ENCODE results near the gene NACC2. TPM values are rescaled to one million over a fixed set of nuclear protein-coding genes. Genes with fewer than 3 reads are reported as not detected.
"Not testable (repeated sequence)": the region's sequence is repeated elsewhere in the genome, so short reads cannot be mapped to it uniquely, and the experiment has no call there.

Gene NACC2
- total RNA-seq, 1 experiment from 2014 or later = 28.3 TPM

- no peak for DNase-seq (ENCODE audit: low read depth)
Observed at GRCh38 chr9:135982499-135983207, 112.4 kb downstream of the NACC2 start.

GRCh38 chr9:135980926-135981630 lies 114.0 kb downstream of the NACC2 start:
- DNase-seq (ENCODE audit: low read depth) = no peak

DNA sequence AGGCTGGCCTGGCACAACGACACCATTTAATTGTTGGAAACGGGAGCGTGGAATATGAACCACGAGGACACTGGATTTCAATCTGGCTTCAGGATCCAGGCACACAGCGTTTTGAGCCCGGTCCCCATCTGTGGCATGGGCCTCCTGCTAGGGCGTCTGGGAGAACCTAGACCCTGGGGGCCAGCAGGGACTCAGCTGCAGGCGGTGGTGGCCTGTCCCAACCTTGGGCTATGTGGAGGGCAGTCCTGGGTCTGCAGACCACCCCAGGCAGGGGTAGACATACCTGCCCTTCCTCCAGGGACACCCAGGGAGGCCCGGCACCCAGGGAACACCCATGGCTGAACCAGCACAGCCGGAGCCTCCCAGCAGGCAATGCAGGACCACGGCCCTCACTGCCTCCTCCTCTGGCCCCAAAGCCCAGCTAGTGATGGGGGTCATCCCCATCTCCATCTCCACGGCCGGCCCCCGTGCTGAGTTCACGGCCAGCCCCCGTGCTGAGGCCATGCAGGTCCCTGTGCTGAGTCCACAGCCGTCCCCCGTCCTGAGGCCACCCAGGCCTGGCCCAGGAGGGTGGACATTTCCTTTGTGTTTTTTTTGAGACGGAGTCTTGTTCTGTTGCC lies 115.4 kb downstream of the NACC2 start:
- no peak for DNase-seq (ENCODE audit: low read depth)

DNA sequence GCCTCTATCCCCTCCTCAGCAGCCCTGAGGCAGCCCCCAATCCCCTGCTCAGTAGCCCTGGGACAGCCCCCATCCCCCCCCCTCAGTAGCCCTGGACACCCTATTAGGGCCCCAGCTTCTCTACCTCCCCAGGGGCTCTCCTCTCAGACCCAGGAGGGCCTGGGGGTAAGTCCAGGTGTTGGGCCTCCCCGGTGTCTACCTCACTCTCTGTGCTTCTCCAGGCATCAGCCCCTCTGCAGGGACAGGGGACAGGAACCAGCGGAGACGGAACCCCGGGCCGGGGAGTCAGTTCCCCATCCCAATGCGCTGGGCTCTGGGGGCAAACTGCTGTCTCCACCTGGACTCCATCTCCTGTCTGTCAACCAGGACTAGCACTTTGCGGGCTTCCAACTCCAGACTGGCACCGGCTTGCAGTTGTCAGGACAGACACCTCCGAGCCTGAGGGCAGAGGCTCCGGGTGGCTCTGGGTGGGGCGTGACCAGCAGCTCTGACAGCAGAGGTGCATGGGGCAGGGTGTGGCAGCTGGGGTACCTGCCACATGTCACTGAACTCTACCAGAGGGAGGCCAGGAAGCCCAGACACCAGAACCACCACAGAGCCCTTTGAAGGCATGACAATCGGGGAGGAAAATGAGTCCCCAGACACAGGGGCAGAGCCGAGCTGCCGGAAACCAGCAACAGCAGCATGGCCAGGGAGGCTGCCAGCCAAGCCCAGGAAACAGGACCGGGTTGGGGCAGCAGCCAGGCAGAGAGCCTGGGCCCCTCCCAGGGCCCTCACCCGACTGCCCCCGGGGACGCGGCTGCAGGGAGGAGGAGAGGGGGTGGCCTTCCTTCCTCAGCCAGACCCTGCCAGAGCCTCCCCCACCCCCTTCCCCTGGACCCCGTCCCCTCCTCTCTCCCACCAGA lies 116.2 kb downstream of the NACC2 start:
- DNase-seq (ENCODE audit: low read depth) = no peak

DNA sequence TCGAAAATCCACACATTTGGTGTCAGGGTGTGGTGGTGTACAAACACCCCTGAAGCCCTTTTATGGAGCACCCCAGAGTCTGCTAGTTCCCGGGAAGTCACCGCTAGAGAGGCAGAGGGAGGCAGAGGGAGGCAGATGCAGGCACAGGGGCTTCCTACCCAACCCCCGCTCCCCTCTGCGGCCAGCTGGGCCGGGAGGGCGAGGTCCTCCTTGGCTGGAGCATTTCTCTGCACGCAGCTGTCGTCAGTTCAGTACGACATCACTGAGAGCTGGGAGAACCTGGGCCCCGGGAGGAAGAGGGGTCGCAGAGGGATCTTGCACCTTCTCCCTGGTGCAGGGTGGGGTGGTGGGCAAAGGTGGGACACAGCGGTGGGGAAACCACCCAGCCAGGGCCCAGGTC lies 118.1 kb downstream of the NACC2 start:
- no peak for DNase-seq (ENCODE audit: low read depth)

GRCh38 chr9:135976531-135976930 lies 118.6 kb downstream of the NACC2 start:
- no peak for DNase-seq (ENCODE audit: low read depth)

- no peak for DNase-seq (ENCODE audit: low read depth)
Observed at GRCh38 chr9:135975834-135976233, 119.3 kb downstream of the NACC2 start.

DNA sequence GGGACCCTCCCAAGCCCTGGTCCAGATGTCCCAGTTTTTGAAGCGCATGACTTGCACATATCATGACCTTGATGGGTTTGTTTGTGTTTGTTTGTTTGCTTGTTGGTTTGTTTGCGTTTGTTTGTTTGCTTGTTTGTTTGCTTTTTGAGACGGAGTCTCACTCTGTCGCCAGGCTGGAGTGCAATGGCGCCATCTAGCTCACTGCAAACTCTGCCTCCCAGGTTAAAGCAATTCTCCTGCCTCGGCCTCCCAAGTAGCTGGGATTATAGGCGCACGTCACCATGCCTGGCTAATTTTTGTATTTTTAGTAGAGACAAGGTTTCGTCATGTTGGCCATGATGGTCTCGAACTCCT lies 120.9 kb downstream of the NACC2 start:
- no peak for DNase-seq (ENCODE audit: low read depth)

- DNase-seq (ENCODE audit: low read depth) = no peak
Observed at GRCh38 chr9:135973277-135974219, 121.5 kb downstream of the NACC2 start.

DNA sequence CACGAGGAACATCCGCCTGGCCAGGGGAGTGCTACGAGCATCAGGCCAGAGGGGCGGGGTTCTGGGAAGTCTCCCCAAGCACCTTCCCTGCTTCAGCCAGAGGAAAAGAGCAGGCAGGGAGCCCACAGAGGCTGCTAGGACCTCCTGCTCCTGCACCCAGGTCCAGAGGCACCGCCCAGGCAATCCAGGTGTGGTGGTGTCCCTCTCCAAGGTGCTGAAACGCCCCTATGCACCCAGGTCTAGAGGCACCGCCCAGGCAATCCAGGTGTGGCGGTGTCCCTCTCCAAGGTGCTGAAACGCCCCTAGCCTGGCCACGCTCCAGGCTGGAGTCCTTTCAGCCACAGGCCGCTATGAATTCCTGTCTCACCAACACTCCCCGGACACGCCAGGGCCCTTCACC lies 123.2 kb downstream of the NACC2 start:
- DNase-seq (ENCODE audit: low read depth) = no peak

DNA sequence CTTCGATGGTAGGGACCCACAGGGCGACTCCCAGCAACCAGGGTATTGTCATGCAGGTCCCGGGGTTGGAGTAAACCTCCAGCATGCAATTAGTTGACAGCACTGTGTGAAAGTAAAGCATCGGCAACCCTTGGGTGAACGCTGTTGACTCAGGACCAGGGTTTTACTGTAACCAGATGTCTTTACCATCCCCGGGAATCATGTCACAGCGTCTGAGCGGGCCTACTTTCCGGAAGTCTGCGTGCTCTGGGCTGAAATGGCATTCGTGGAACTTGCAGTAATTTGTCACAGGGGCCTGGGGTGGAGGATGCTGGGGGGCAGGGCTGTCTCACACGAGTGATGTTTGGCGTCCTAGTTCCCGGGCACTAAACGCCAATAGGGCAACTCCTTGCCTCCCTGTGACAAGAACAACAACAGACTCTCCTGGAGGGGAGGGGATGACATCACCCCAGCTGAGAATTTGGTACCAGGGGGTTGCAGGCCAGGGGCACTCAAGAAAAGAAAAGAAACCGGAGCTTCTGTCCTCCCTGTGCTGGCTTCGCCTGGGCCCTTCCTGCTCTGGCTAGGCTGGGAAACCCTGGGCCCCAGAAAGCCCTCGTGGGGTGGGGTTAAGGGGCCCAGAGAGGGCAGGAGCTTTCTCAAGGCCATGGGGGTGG lies 123.8 kb downstream of the NACC2 start:
- DNase-seq (ENCODE audit: low read depth) = no peak

- no peak for DNase-seq (ENCODE audit: low read depth)
Observed at GRCh38 chr9:135970128-135970815, 124.8 kb downstream of the NACC2 start.

DNA sequence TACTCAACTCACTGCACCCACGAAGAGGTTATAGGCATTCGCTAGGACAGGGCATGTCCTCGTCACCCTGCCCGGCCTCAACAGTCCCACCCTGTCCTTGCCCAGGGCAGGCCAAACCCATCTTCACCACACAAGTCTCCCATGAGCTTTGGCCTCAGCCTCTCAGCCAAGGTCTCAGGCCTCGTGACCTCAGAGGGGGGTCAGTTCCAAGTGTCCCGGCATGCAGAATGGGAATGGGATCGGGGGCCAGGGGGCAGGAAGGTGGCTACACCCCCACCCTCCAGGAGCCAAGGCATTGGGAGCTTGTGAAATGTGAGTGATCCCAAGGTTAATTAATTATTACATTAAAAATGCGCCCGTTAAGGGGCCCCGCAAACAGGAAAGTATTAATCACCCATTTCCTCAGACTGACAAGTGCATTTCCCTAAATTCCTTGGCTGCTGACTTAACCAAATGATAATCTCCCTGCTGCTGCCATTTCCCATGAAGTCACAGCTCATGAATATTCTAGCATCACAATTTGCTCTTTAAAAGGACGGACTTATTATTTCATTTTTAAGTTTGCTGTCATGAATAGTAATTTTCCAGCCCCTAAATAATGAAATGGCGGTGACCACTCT lies 125.9 kb downstream of the NACC2 start:
- DNase-seq (ENCODE audit: low read depth) = no peak

DNA sequence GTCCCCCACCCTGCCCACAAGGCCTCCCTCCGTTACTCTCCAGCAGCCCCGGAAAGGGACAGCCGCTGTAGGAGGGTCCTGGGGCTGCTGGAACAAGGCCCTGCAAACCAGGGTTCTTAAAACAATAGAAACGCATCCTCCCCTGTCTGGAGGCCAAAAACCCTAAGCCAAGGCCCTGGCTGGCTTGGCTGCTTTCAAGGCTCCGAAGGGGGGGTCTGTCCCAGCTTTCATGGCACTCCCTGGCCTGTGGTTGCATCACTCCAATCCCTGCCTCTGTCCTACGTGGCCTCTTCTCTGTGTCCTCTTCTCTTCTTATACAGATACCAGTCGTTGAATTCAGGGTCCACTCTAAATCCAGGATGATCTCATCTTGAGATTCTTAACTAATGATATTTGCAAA lies 126.5 kb downstream of the NACC2 start:
- DNase-seq (ENCODE audit: low read depth) = no peak

DNA sequence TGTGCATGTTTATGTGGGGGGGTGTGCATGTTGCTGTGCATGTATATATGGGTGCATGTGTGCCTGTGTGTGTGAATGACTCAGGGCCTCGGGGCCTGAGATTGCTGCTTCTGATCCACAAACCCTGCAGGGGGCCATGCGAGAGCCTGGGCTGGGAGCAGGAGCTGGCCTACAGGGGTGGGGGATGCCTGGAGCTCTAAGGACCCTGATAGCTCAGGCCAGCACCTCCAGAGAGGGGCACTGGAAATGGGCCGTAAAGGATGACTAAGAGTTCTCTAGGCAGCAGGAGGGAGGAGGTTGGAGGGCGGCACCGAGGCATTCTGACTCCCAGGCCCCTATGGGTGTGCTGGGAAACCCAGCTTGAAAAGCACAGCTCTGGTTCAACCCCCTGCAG lies 127.0 kb downstream of the NACC2 start:
- peak; percentile 40 for DNase-seq (ENCODE audit: low read depth)

DNA sequence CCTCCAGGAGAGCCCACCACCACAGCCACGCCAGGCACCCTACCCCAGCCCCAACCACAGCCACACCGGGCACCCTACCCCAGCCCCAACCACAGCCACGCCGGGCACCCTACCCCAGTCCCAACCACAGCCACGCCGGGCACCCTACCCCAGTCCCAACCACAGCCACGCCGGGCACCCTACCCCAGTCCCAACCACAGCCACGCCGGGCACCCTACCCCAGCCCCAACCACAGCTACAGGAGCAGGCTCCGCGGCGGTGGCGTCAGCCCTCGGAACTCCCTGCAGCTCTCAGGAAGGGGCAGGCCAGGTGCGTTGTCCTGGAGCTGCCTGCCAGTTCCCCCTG lies 128.2 kb downstream of the NACC2 start:
- not testable (repeated sequence) for DNase-seq (ENCODE audit: low read depth)

DNA sequence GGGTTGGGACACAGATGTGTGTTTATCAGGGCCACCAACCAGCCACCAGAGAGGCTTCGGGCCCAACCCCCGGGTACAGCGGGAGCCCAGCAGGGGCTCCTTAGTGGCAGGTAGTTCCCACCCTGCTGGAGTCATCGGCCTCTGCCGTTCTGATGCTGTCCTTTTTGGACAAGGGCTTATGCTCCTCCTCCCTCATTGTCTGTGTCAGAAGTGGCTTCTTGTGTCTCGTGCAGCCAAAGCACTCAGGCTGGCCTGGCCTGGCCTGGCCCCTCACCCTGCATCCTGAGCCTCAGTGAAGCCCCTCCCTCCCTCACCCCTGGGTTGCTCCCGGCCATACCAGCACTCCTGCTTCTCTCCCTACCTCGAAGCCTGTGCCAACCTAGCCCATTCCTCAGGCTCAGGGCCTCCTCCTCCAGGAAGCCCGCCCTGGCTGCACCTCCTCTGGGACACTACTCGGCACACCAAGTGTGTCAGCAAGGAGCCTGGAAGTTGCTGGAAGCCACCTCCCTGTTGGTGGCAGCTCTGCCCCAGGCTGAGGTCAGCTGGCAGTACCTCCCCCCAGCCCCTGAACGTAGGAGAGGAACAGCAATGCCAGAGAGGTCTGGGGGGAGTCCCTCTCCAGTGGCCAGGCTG lies 129.8 kb downstream of the NACC2 start:
- DNase-seq (ENCODE audit: low read depth) = no peak

DNA sequence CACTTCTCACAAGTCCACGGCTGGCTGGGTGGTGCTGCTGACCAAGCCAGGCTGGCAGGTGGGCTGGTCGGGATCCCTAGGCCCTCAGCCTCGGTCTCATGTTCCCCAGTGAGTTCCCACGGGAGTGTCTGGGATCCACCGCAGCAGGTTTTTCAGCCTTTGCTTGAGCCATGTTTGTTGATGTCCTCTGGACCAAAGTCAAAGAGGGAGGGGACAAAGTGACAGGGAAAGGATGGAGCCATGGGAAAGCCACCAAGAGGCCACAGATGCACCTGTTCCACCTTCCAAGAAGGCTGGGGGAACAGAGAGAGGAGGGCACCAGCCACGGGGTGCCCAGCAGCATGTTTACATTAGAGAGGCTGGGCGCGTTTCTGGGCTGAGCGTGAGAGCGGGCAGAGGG lies 131.2 kb downstream of the NACC2 start:
- no peak for DNase-seq (ENCODE audit: low read depth)

DNA sequence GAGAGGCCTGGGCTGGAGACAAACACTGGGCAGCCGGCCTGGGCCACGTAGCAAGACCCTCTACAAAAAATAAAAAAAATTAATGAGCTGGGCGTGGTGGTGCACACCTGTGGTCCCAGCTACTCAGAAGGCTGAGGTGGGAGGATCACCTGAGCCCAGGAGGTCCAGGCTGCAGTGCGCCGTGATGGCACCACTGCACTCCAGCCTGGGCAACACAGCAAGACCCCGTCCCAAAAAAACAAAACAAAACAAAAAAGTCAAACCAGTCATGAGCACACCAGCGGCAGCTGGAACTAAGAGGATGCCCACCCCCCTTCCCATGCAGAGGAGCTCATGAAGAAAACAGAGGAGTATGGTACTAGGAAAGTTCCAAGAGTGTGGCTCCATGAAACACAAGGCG lies 131.8 kb downstream of the NACC2 start:
- DNase-seq (ENCODE audit: low read depth) = no peak
